A549 (cell line): ENCODE data around the gene HAPLN2. TPM values are rescaled to one million over a fixed set of nuclear protein-coding genes. Genes with fewer than 3 reads are reported as not detected.

Experiments used
- ATAC-seq, 2 experiments: fragments of 200-7000 bp in 1 of 2; fragments of >200 bp in 1 of 2; cut with Nextera tagmentation in 1 of 2; cut with Tn5 transposase in 1 of 2; 3 replicates each; pipeline versions ENCODE4 v1.8.0 to v1.9.1; 2018 to 2020; ENCODE audit warnings: mild to moderate bottlenecking in 1 of 2, moderate library complexity in 1 of 2
- CTCF ChIA-PET: fragments of 300-600 bp; sonication (Branson Sonifier 250); formaldehyde crosslinking; extraction: SDS; loops from one replicate; lab custom pipeline; 2021; ENCODE audit warnings: antibody characterized with exemption, inconsistent platforms; lab: Yijun Ruan, JAX
- POLR2A ChIA-PET: fragments of 350-600 bp; formaldehyde crosslinking; extraction: SDS; loops from one replicate; lab custom pipeline; 2021; ENCODE audit warnings: antibody characterized with exemption, inconsistent platforms; lab: Yijun Ruan, JAX
- DNase-seq, 2 experiments: peaks; one replicate each; pipeline versions ENCODE4 v3.0.0 to v3.0.0-alpha.2; 2011 to 2016; ENCODE audit warnings: low read depth in 1 of 2, low spot score in 1 of 2
- FAIRE-seq: peaks from 2 replicates; lab custom pipeline; 2011; peaks lifted over from hg19 to GRCh38; lab: Jason Lieb, UNC
- H3K27ac ChIP-seq, 2 experiments: fragments of >200 bp; sonication (Bioruptor Twin); formaldehyde crosslinking; 3 replicates each; pipeline ENCODE4 v1.5.1; 2016 to 2017
- H3K4me1 ChIP-seq: fragments of >200 bp; sonication (Bioruptor Twin); formaldehyde crosslinking; 3 replicates; pipeline ENCODE4 v1.6.1; 2016
- H3K4me2 ChIP-seq: fragments of >200 bp; sonication (Bioruptor Twin); formaldehyde crosslinking; 3 replicates; pipeline ENCODE4 v1.6.1; 2016
- H3K4me3 ChIP-seq: fragments of >200 bp; sonication (Bioruptor Twin); formaldehyde crosslinking; 3 replicates; pipeline ENCODE4 v1.5.1; 2016
- H3K9me3 ChIP-seq: fragments of >200 bp; sonication (Bioruptor Twin); formaldehyde crosslinking; 3 replicates; pipeline ENCODE4 v1.6.1; 2016
- CBX2 ChIP-seq: fragments of 200-600 bp; sonication (generic); IDR thresholded peaks from 2 replicates; pipeline ENCODE4 v1.6.1; 2016; ENCODE audit warnings: low read depth, mild to moderate bottlenecking, borderline replicate concordance
- CHD2 ChIP-seq: fragments of 150-350 bp; IDR thresholded peaks from 2 replicates; pipeline ENCODE4 v1.6.1; 2014; ENCODE audit warnings: low read length; ENCODE audit not compliant: partially characterized antibody
- EHMT2 ChIP-seq: fragments of 200-600 bp; sonication (generic); IDR thresholded peaks from 2 replicates; pipeline ENCODE4 v1.6.1; 2016; ENCODE audit warnings: antibody characterized with exemption, low read depth, mild to moderate bottlenecking, moderate library complexity
- ESRRA ChIP-seq: fragments of 150-350 bp; IDR thresholded peaks from 2 replicates; pipeline ENCODE4 v1.6.1; 2014; ENCODE audit warnings: mild to moderate bottlenecking, low read length, borderline replicate concordance
- FOSB ChIP-seq: fragments of 250-450 bp; sonication (Bioruptor Pico); IDR thresholded peaks from 2 replicates; pipeline ENCODE4 v1.5.0; 2020; ENCODE audit warnings: mild to moderate bottlenecking, moderate library complexity
- FOSL2 ChIP-seq, 2 experiments: fragments of 450-650 bp in 1 of 2; fragments of >200 bp in 1 of 2; sonication (Bioruptor Twin) in 1 of 2; formaldehyde crosslinking; IDR thresholded peaks; 2 replicates each; pipeline versions ENCODE4 v1.5.0 to v1.6.1; 2016 to 2020; ENCODE audit warnings: mild to moderate bottlenecking in 1 of 2, moderate library complexity in 1 of 2
- HES2 ChIP-seq: fragments of >200 bp; sonication (Bioruptor Twin); formaldehyde crosslinking; IDR thresholded peaks from 2 replicates; pipeline ENCODE4 v1.6.1; 2016
- HEYL ChIP-seq: fragments of 250-450 bp; sonication (Bioruptor Pico); IDR thresholded peaks from 2 replicates; pipeline ENCODE4 v1.8.0; 2021; ENCODE audit warnings: mild to moderate bottlenecking, moderate library complexity
- HOXA7 ChIP-seq: fragments of 250-450 bp; sonication (Bioruptor Pico); IDR thresholded peaks from 2 replicates; pipeline ENCODE4 v1.5.0; 2020; ENCODE audit warnings: mild to moderate bottlenecking, moderate library complexity
- HOXB5 ChIP-seq: fragments of 250-450 bp; sonication (Bioruptor Pico); IDR thresholded peaks from 2 replicates; pipeline ENCODE4 v1.5.0; 2020; ENCODE audit warnings: mild to moderate bottlenecking, moderate library complexity
- JUN ChIP-seq, 2 experiments: fragments of >200 bp; sonication (Bioruptor Twin); formaldehyde crosslinking; IDR thresholded peaks; 2 replicates in 1 of 2; 3 replicates in 1 of 2; pipeline ENCODE4 v1.6.1; 2016 to 2017
- NPAS2 ChIP-seq: fragments of 250-450 bp; sonication (Bioruptor Pico); IDR thresholded peaks from 2 replicates; pipeline ENCODE4 v1.8.0; 2022; ENCODE audit warnings: mild to moderate bottlenecking, moderate library complexity, borderline replicate concordance
- NR3C1 ChIP-seq: fragments of >200 bp; sonication (Bioruptor Twin); formaldehyde crosslinking; IDR thresholded peaks from 3 replicates; pipeline ENCODE4 v1.6.1; 2017
- RCOR1 ChIP-seq: fragments of 150-350 bp; IDR thresholded peaks from 2 replicates; pipeline ENCODE4 v1.6.1; 2014; ENCODE audit warnings: antibody characterized with exemption, low read length, low read depth
- RFX5 ChIP-seq: fragments of 450-650 bp; IDR thresholded peaks from 2 replicates; pipeline ENCODE4 v1.7.1; 2014; ENCODE audit warnings: antibody characterized with exemption, mild to moderate bottlenecking, moderate library complexity
- RNF2 ChIP-seq: fragments of 200-600 bp; sonication (generic); IDR thresholded peaks from 2 replicates; pipeline ENCODE4 v1.6.1; 2016; ENCODE audit warnings: low read depth, mild to moderate bottlenecking, antibody characterized with exemption, moderate library complexity, borderline replicate concordance
- SMC3 ChIP-seq: fragments of >200 bp; sonication (Bioruptor Twin); formaldehyde crosslinking; IDR thresholded peaks from 3 replicates; pipeline ENCODE4 v1.6.1; 2018; ENCODE audit warnings: inconsistent platforms
- ZC3H11A ChIP-seq: fragments of 450-650 bp; IDR thresholded peaks from 2 replicates; pipeline ENCODE4 v1.6.1; 2014; ENCODE audit warnings: antibody characterized with exemption, mild to moderate bottlenecking
- ZSCAN20 ChIP-seq: fragments of 250-450 bp; sonication (Bioruptor Pico); IDR thresholded peaks from 2 replicates; pipeline ENCODE4 v1.8.0; 2022; ENCODE audit warnings: mild to moderate bottlenecking, moderate library complexity
- WGBS: methylation state at CpG from one replicate; pipeline ENCODE4 v1.1.6; 2017; ENCODE audit errors: missing lambda C conversion rate; 5-methylcytosine and 5-hydroxymethylcytosine counted together
- polyA plus RNA-seq, 4 experiments: library from polyadenylated mRNA; depleted of rRNA in 3 of 4; stranded (reverse); fragments of >200 nt; fragmentation: RNase III in 1 of 4; extraction: RNeasy Plus Mini Kit Qiagen cat#74134 plus additional on column Dnase treatment in 1 of 4; gene quantifications; 2 replicates in 3 of 4; 3 replicates in 1 of 4; pipeline ENCODE4 v1.2.3, GENCODE V29; 2011 to 2017
- TF ChIP-seq, protein P1 (sequence below): fragments of 250-450 bp; sonication (Bioruptor Pico); IDR thresholded peaks from 2 replicates; pipeline ENCODE4 v1.5.0; 2020; ENCODE audit warnings: low read depth, mild to moderate bottlenecking, moderate library complexity
- TF ChIP-seq, protein P2 (sequence below): fragments of 200-600 bp; sonication (generic); IDR thresholded peaks from 2 replicates; pipeline ENCODE4 v1.6.1; 2016; ENCODE audit warnings: antibody characterized with exemption, mild to moderate bottlenecking, moderate library complexity
- TF ChIP-seq, protein P3 (sequence below): fragments of 250-450 bp; sonication (Bioruptor Pico); IDR thresholded peaks from 2 replicates; pipeline ENCODE4 v1.5.0; 2021; ENCODE audit warnings: mild to moderate bottlenecking, moderate library complexity, borderline replicate concordance

HAPLN2 gene
- polyA plus RNA-seq, 2 of the 4 experiments (the other 2 are of a cell fraction), result 0.10 to 0.23 TPM

DNA sequence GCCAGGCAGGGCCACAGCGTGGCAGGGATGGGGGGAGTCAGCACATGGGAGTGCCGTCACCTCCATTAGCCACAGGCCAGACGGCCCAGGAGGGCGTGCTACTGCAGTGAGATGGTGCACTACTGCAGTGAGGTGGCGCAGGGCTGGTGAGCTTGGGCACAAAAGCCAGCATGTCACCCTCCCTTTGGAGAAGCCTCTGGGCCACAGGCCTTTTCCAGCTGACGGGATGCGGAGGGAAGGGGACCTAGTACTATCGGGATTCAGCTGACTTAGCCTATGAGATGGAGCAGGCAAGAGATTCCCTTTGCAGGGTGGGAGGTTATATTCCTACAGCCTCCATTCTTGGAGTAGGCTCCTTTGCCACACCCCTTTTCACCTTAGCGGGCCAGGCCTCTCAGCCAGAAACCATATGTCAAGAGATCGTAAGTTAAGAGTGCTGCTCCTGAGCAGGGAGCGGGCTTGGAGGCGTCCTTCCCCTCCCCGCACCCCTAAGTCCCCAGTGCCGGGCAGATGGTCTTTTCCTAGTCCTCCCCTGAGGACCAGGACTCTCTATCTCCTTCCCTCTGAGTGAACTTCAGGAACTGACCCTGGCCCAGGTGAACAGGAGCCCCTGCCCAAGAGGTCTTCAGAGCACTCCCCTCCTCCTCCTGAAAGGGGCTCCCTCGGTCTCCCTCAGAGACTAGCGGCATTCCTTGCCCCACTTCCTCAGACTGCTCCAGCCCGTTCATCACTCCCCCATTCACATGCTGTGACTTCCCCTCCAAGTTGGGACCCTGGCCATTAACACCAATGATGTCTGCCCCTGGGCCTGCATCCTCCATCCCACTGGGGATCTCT lies 49.8 kb downstream of the HAPLN2 start:
- Histone ChIP-seq H3K9me3 (no peaks in the 10 kb centered on the region), H3K4me3 (no peak overlapping the region), H3K4me1 (peaks cover 22% of the 10 kb centered on the region)
- FAIRE-seq, result no peak
- no peak; a peak in 1 of 6 replicates for ATAC-seq
- no peak for DNase-seq
- CTCF ChIA-PET, result interaction anchor here (2.0 to 52.1 kb wide), 5 partner anchors 7 to 48 kb away, joined by 13 to 2258 read pairs (median 402); partner anchors contain the start of genes CRABP2, HAPLN2, ISG20L2 and METTL25B
- TF ChIP-seq, protein P1, sequence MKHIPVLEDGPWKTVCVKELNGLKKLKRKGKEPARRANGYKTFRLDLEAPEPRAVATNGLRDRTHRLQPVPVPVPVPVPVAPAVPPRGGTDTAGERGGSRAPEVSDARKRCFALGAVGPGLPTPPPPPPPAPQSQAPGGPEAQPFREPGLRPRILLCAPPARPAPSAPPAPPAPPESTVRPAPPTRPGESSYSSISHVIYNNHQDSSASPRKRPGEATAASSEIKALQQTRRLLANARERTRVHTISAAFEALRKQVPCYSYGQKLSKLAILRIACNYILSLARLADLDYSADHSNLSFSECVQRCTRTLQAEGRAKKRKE, result no peak
- TF ChIP-seq HEYL (no peak), HOXA7 (CRISPR knock-in tag) (no peak), RCOR1 (no peak), RFX5 (no peak), SMC3 (no peak), ZC3H11A (no peak), NPAS2 (CRISPR knock-in tag) (no peak), HES2 (no peak), ESRRA (no peak), CBX2 (no peak)
- TF ChIP-seq, all 56 proteins: peak for 0
- POLR2A ChIA-PET, result no interaction called here
- no peak overlapping the region for H3K27ac ChIP-seq
- WGBS, result 89% methylated on average over 15 of the region's 17 CpGs
- H3K4me2 ChIP-seq, result no peak overlapping the region

- TF ChIP-seq ESRRA (no peak), EHMT2 (no peak), ZC3H11A (no peak), FOSL2 (IDR thresholded peaks at IDR 0.05) (no peak), FOSL2 (CRISPR knock-in tag; IDR thresholded peaks at IDR 0.05) (no peak), JUN (IDR thresholded peaks at IDR 0.05) (no peak), ZSCAN20 (CRISPR knock-in tag) (no peak), RFX5 (no peak), CBX2 (no peak), NR3C1 (no peak), FOSB (no peak), HOXB5 (CRISPR knock-in tag) (no peak), RNF2 (no peak), CHD2 (no peak)
- TF ChIP-seq, protein P2, sequence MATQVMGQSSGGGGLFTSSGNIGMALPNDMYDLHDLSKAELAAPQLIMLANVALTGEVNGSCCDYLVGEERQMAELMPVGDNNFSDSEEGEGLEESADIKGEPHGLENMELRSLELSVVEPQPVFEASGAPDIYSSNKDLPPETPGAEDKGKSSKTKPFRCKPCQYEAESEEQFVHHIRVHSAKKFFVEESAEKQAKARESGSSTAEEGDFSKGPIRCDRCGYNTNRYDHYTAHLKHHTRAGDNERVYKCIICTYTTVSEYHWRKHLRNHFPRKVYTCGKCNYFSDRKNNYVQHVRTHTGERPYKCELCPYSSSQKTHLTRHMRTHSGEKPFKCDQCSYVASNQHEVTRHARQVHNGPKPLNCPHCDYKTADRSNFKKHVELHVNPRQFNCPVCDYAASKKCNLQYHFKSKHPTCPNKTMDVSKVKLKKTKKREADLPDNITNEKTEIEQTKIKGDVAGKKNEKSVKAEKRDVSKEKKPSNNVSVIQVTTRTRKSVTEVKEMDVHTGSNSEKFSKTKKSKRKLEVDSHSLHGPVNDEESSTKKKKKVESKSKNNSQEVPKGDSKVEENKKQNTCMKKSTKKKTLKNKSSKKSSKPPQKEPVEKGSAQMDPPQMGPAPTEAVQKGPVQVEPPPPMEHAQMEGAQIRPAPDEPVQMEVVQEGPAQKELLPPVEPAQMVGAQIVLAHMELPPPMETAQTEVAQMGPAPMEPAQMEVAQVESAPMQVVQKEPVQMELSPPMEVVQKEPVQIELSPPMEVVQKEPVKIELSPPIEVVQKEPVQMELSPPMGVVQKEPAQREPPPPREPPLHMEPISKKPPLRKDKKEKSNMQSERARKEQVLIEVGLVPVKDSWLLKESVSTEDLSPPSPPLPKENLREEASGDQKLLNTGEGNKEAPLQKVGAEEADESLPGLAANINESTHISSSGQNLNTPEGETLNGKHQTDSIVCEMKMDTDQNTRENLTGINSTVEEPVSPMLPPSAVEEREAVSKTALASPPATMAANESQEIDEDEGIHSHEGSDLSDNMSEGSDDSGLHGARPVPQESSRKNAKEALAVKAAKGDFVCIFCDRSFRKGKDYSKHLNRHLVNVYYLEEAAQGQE, result no peak
- TF ChIP-seq, protein P3, sequence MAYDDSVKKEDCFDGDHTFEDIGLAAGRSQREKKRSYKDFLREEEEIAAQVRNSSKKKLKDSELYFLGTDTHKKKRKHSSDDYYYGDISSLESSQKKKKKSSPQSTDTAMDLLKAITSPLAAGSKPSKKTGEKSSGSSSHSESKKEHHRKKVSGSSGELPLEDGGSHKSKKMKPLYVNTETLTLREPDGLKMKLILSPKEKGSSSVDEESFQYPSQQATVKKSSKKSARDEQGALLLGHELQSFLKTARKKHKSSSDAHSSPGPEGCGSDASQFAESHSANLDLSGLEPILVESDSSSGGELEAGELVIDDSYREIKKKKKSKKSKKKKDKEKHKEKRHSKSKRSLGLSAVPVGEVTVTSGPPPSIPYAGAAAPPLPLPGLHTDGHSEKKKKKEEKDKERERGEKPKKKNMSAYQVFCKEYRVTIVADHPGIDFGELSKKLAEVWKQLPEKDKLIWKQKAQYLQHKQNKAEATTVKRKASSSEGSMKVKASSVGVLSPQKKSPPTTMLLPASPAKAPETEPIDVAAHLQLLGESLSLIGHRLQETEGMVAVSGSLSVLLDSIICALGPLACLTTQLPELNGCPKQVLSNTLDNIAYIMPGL (CRISPR knock-in tag), result no peak
- CTCF ChIA-PET, result interaction anchor here (1.0 to 52.1 kb wide), 6 partner anchors 8 to 190 kb away, joined by 3 to 2258 read pairs (median 302); partner anchors contain the start of genes CRABP2, HAPLN2, ISG20L2 and METTL25B
Observed at GRCh38 chr1:156669794-156670193, 50.6 kb downstream of the HAPLN2 start.

More at GRCh38 chr1:156669794-156670193, 50.6 kb downstream of the HAPLN2 start:
- Histone ChIP-seq H3K4me2 (no peak overlapping the region), H3K4me3 (no peak overlapping the region), H3K27ac (no peak overlapping the region), H3K9me3 (no peaks in the 10 kb centered on the region), H3K4me1 (peaks cover 15% of the 10 kb centered on the region)
- FAIRE-seq, result no peak
- ATAC-seq, result no peak
- POLR2A ChIA-PET, result no interaction called here
- no peak for DNase-seq
- WGBS, result 73% methylated on average over 4 of the region's 5 CpGs
